HL-60 (cell line): ENCODE results near the gene FRMD5.

Source experiments
- DNase-seq, 2 experiments: peaks; one replicate each; pipeline ENCODE4 v3.0.0-alpha.2; 2010 to 2020; ENCODE audit warnings: low read depth in 1 of 2, low spot score in 1 of 2
- H3K27ac ChIP-seq: fragments of 250-450 bp; sonication (Bioruptor Pico); replicated peaks from 2 replicates; pipeline ENCODE4 v1.5.1; 2020; ENCODE audit warnings: mild to moderate bottlenecking, moderate library complexity
- H3K27me3 ChIP-seq: fragments of 250-450 bp; sonication (Bioruptor Pico); 2 replicates; pipeline ENCODE4 v1.5.1; 2021; ENCODE audit warnings: mild to moderate bottlenecking, moderate library complexity; ENCODE audit not compliant: insufficient read depth, poor library complexity, severe bottlenecking
- H3K4me3 ChIP-seq: replicated peaks from 2 replicates; pipeline ENCODE4 v1.5.1; 2011; ENCODE audit warnings: mild to moderate bottlenecking, control low read depth, low read length; ENCODE audit not compliant: insufficient read depth
- CTCF ChIP-seq: IDR thresholded peaks from one replicate; pipeline ENCODE4 v1.5.1; 2011; ENCODE audit warnings: low read length, control low read depth, inconsistent platforms; ENCODE audit not compliant: insufficient read depth
- GABPA ChIP-seq: IDR thresholded peaks from 2 replicates; pipeline ENCODE4 v1.6.1; 2012; ENCODE audit warnings: low read depth
- POLR2AphosphoS5 ChIP-seq: IDR thresholded peaks from 2 replicates; pipeline ENCODE4 v1.6.1; 2012; ENCODE audit warnings: low read depth
- REST ChIP-seq: IDR thresholded peaks from 2 replicates; pipeline ENCODE4 v1.6.1; 2012; ENCODE audit warnings: low read depth; ENCODE audit not compliant: insufficient replicate concordance
- SPI1 ChIP-seq: IDR thresholded peaks from 2 replicates; pipeline ENCODE4 v1.6.1; 2012; ENCODE audit warnings: low read depth, mild to moderate bottlenecking, borderline replicate concordance

FRMD5 gene

GRCh38 chr15:43977072-43977884, 217.8 kb downstream of the FRMD5 start:
- H3K27me3 ChIP-seq, result peaks cover 3% of the 10 kb centered on the region
- H3K27ac ChIP-seq, result no peak overlapping the region
- no peak for DNase-seq
- H3K4me3 ChIP-seq, result no peak overlapping the region
- TF ChIP-seq SPI1, result no peak
- no peak for TF ChIP-seq REST
- TF ChIP-seq GABPA, result no peak
- TF ChIP-seq POLR2AphosphoS5, result no peak
- TF ChIP-seq CTCF, result no peak

- Histone ChIP-seq H3K27me3 (no peaks in the 10 kb centered on the region), H3K4me3 (no peak overlapping the region), H3K27ac (no peak overlapping the region)
- DNase-seq, result no peak
- TF ChIP-seq GABPA (no peak), REST (no peak), CTCF (no peak), POLR2AphosphoS5 (no peak), SPI1 (no peak)
Measured at GRCh38 chr15:43975770-43976169, 219.3 kb downstream of the FRMD5 start.

GRCh38 chr15:43975326-43975725, 219.7 kb downstream of the FRMD5 start:
- no peak for TF ChIP-seq CTCF
- TF ChIP-seq GABPA, result no peak
- TF ChIP-seq POLR2AphosphoS5, result no peak
- TF ChIP-seq REST, result no peak
- TF ChIP-seq SPI1, result no peak
- H3K27ac ChIP-seq, result no peak overlapping the region
- no peak for DNase-seq
- H3K4me3 ChIP-seq, result no peak overlapping the region
- H3K27me3 ChIP-seq, result no peaks in the 10 kb centered on the region
